Central memory CD8-positive, alpha-beta T cell (primary cell): Measurements from ENCODE around the gene ZNF860.

Experiments used
- ATAC-seq: fragments of 150-1000 bp; cut with Tn5 transposase; replicated peaks from 2 replicates; pipeline ENCODE4 v1.10.0; 2022; ENCODE audit warnings: mild to moderate bottlenecking, moderate FRiP score, moderate number of reproducible peaks; ENCODE audit not compliant: poor library complexity, severe bottlenecking; ENCODE audit errors: extremely low read depth
- DNase-seq, 2 donors: peaks; one replicate each; pipeline ENCODE4 v3.0.0; 2021; ENCODE audit warnings: low spot score in 2 of 2
- H3K27ac Mint-ChIP-seq: one replicate; pipeline ENCODE4 v1.8.0; 2022; ENCODE audit warnings: low read depth, mild to moderate bottlenecking, moderate library complexity, mixed read lengths
- H3K27me3 Mint-ChIP-seq: one replicate; pipeline ENCODE4 v1.8.0; 2022; ENCODE audit warnings: mixed read lengths
- H3K36me3 Mint-ChIP-seq: one replicate; pipeline ENCODE4 v1.8.0; 2022; ENCODE audit warnings: mild to moderate bottlenecking, moderate library complexity, mixed read lengths; ENCODE audit not compliant: insufficient read depth
- H3K4me1 Mint-ChIP-seq: one replicate; pipeline ENCODE4 v1.8.0; 2022; ENCODE audit warnings: mixed read lengths
- H3K4me3 Mint-ChIP-seq: one replicate; pipeline ENCODE4 v1.8.0; 2022; ENCODE audit warnings: mild to moderate bottlenecking, moderate library complexity, mixed read lengths
- H3K9me3 Mint-ChIP-seq: one replicate; pipeline ENCODE4 v1.8.0; 2022; ENCODE audit warnings: mixed read lengths

ZNF860 gene

GRCh38 chr3:31948280-31948679 lies 33.3 kb upstream of the ZNF860 start:
- Mint-ChIP-seq H3K27ac (no peak overlapping the region), H3K9me3 (no peaks in the 10 kb centered on the region), H3K4me3 (no peak overlapping the region), H3K27me3 (peaks cover 22% of the 10 kb centered on the region), H3K36me3 (no peaks in the 10 kb centered on the region), H3K4me1 (no peaks in the 10 kb centered on the region)
- DNase-seq: no peak
- ATAC-seq: no peak

DNA sequence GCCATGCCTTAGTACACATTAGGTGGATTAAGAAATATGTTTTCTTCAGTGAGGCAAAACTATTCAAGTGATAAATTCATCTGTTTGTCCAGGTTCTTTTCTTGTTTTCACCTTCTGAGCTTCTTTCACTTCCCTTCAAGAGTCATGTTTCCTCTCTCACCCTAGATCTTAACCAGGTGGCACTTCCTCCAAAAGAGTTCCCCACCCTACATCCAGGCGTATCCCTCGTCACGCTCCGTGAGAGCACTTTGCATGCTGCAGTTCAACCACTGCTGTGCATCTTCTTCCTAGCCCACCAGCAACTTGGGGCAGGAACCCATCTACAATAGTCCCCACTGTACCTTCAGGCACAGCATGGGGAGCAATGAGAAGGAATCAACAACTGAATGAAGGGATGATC lies 29.3 kb upstream of the ZNF860 start:
- H3K4me3 Mint-ChIP-seq: no peak overlapping the region
- no peak for ATAC-seq
- H3K4me1 Mint-ChIP-seq: no peaks in the 10 kb centered on the region

DNA sequence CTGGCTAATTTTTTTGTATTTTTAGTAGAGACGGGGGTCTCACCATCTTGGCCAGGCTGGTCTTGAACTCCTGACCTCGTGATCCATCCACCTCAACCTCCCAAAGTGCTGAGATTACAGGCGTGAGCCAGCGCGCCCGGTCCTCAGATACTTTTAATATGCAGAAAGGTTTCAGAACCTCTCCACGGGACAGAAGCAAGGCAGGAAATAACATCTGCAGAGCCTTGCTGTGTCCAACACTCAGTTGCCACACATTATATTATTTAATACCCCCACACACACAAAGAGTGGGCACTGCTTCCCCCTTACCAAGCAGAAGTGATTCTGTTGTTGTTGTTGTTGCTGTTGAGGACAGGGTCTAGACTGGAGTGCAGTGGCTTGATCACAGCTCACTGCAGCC lies 28.5 kb upstream of the ZNF860 start:
- DNase-seq: no peak
- no peaks in the 10 kb centered on the region for H3K36me3 Mint-ChIP-seq
- peaks cover 6% of the 10 kb centered on the region for H3K9me3 Mint-ChIP-seq
- no peak overlapping the region for H3K4me3 Mint-ChIP-seq
- H3K27ac Mint-ChIP-seq: no peak overlapping the region
- H3K27me3 Mint-ChIP-seq: peaks cover 7% of the 10 kb centered on the region
- no peaks in the 10 kb centered on the region for H3K4me1 Mint-ChIP-seq
- no peak for ATAC-seq

More for the DNA sequence above, 29.3 kb upstream of the ZNF860 start:
- DNase-seq: no peak
- Mint-ChIP-seq H3K36me3 (no peaks in the 10 kb centered on the region), H3K9me3 (peaks cover 6% of the 10 kb centered on the region), H3K27ac (no peak overlapping the region), H3K27me3 (peaks cover 12% of the 10 kb centered on the region)

- Mint-ChIP-seq H3K27me3 (peaks cover 3% of the 10 kb centered on the region), H3K36me3 (no peaks in the 10 kb centered on the region), H3K27ac (no peak overlapping the region), H3K9me3 (peaks cover 6% of the 10 kb centered on the region), H3K4me1 (no peaks in the 10 kb centered on the region), H3K4me3 (no peak overlapping the region)
- DNase-seq (no peak), ATAC-seq (no peak)
Observed at GRCh38 chr3:31953636-31954035, 27.9 kb upstream of the ZNF860 start.

- DNase-seq: no peak
- Mint-ChIP-seq H3K36me3 (no peaks in the 10 kb centered on the region), H3K9me3 (peaks cover 6% of the 10 kb centered on the region), H3K27ac (no peak overlapping the region), H3K27me3 (peaks cover 6% of the 10 kb centered on the region), H3K4me3 (no peak overlapping the region), H3K4me1 (peaks cover 2% of the 10 kb centered on the region)
- ATAC-seq: no peak
Observed at GRCh38 chr3:31955581-31955980, 26.0 kb upstream of the ZNF860 start.

DNA sequence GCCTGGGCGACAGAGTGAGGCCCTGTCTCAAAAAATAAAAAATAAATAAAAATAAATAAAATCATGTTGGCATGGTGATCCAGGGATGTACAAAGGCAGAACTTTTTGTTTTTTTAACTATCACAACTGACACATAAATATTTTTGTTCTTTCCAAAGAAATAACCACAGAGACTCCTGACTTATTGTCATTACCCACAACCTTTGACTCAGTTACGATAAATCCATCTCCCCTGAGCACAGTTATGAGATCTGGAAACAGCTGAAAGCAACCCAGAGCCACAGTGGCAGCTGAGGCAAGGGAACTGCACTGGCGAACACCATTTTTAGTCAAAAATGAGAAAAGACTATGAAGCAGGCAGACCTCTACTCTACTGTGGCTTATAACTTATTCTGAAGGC lies 24.4 kb upstream of the ZNF860 start:
- Mint-ChIP-seq H3K36me3 (no peaks in the 10 kb centered on the region), H3K27ac (no peak overlapping the region), H3K9me3 (peaks cover 6% of the 10 kb centered on the region), H3K4me3 (no peak overlapping the region), H3K27me3 (peaks cover 13% of the 10 kb centered on the region), H3K4me1 (peaks cover 7% of the 10 kb centered on the region)
- DNase-seq (no peak), ATAC-seq (no peak)

DNA sequence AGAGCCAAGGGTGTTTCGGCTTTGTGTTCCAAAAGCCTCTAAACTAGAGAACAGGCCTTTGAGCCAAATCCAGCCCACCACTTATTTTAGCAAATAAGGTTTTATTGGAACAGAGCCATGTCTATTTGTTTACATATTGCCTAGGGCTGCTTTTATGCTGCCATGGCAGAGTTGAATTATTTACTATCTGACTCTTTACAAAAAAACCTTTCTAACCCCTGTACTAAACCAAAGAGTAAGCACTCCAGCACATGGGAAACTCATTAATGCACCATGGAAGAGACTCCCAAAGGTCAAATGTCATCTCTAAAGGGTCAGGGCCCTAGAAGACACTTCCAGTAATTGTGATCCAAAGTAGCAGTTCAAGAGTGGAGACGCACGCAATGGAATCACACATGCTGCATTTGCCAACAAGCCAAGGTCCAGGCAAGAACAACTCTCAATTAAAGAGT lies 22.8 kb upstream of the ZNF860 start:
- Mint-ChIP-seq H3K27ac (no peak overlapping the region), H3K27me3 (peaks cover 19% of the 10 kb centered on the region), H3K4me3 (no peak overlapping the region), H3K9me3 (peaks cover 6% of the 10 kb centered on the region), H3K36me3 (no peaks in the 10 kb centered on the region), H3K4me1 (peaks cover 7% of the 10 kb centered on the region)
- no peak for DNase-seq
- ATAC-seq: no peak

DNA sequence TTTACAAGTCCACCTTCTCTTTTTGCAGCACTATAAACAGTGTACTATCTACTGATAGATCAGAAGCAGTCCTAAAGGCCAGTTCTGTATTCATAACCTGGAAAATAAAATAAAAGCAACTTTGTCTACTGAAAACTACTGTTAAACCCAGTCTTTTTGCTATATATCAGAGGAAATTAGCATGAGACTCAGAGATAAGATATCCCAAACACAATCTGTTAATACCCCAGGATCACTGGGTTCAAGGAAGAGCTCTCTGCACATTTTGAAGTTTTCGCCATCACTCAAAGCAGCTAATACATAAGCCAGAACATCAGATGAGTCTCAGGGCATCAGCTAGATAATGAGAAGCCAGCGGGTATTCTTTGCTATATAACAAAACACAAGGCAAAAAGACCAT lies 22.3 kb upstream of the ZNF860 start:
- DNase-seq (no peak), ATAC-seq (no peak)
- H3K4me3 Mint-ChIP-seq: no peak overlapping the region
- no peak overlapping the region for H3K27ac Mint-ChIP-seq
- H3K36me3 Mint-ChIP-seq: no peaks in the 10 kb centered on the region
- H3K4me1 Mint-ChIP-seq: peaks cover 7% of the 10 kb centered on the region
- H3K9me3 Mint-ChIP-seq: peaks cover 6% of the 10 kb centered on the region
- H3K27me3 Mint-ChIP-seq: peaks cover 25% of the 10 kb centered on the region

DNA sequence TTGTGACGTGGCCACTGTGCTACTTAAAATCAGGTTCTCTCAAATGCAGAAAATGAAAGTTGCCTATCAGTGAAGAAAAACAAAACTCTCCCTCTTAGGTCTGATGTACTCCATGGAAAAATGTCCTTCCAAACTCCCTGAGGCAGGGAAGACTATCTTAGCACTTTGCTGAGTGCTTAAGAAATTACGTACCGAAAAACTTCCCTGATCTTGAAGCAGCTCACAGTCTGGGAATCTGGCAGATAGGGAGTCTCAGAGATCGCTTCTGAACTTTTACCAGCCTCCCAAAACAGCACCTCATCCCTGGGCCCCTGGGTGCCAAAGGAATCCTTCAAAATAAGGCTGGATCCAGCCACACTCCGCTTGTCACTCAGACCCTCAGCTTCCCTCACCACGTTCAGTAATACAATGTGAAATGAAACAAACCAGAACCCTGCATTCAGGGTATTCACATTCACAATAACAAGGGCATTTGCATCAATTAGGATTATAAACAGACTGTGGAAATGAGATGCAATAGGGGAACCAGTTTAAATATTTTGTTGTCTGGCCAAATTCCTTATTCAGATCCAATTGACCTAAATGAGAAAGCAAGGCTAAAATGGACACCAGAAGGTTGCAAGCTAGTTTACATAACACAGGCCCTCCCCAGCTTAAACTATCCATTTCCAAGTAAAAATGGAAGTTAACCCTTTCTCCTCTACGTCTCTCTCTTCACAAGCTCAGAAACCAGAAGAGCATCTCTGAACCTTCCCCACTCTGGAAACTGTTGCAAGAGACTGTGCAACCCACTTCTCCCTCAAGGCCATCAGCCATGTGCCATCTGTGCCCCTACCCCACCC lies 21.4 kb upstream of the ZNF860 start:
- no peak overlapping the region for H3K27ac Mint-ChIP-seq
- peaks cover 7% of the 10 kb centered on the region for H3K4me1 Mint-ChIP-seq
- peaks cover 2% of the 10 kb centered on the region for H3K36me3 Mint-ChIP-seq
- H3K4me3 Mint-ChIP-seq: no peak overlapping the region
- peaks cover 6% of the 10 kb centered on the region for H3K9me3 Mint-ChIP-seq
- no peak for DNase-seq
- no peak for ATAC-seq
- H3K27me3 Mint-ChIP-seq: peaks cover 26% of the 10 kb centered on the region

- no peak for ATAC-seq
- Mint-ChIP-seq H3K27ac (no peak overlapping the region), H3K27me3 (peaks cover 26% of the 10 kb centered on the region), H3K4me1 (peaks cover 7% of the 10 kb centered on the region), H3K9me3 (no peaks in the 10 kb centered on the region), H3K4me3 (no peak overlapping the region), H3K36me3 (peaks cover 2% of the 10 kb centered on the region)
- no peak for DNase-seq
Observed at GRCh38 chr3:31960793-31961431, 20.6 kb upstream of the ZNF860 start.

DNA sequence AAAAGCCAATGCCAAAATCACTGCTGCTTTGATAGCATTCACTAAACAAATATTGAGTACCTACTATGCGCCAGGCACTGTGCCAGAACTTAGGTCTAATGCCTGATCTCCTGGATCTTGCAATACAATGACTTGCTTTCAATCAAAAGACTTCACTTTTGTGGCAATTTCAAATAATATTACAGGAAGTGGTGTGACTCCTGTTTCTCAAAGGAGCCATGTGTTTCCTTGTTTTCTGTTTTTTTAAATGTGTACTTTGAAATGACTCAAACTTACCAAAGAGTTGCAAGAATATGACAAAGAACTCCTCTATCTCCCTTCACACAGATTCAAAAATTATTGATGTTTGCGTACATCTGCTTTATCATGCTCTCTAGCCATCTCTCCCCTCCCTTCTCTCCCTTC lies 18.7 kb upstream of the ZNF860 start:
- peaks cover 26% of the 10 kb centered on the region for H3K27me3 Mint-ChIP-seq
- H3K36me3 Mint-ChIP-seq: peaks cover 2% of the 10 kb centered on the region
- no peaks in the 10 kb centered on the region for H3K9me3 Mint-ChIP-seq
- DNase-seq: no peak
- no peak overlapping the region for H3K27ac Mint-ChIP-seq
- H3K4me1 Mint-ChIP-seq: peaks cover 7% of the 10 kb centered on the region
- H3K4me3 Mint-ChIP-seq: no peak overlapping the region
- ATAC-seq: no peak

- peaks cover 22% of the 10 kb centered on the region for H3K27me3 Mint-ChIP-seq
- peaks cover 2% of the 10 kb centered on the region for H3K36me3 Mint-ChIP-seq
- DNase-seq (no peak), ATAC-seq (no peak)
- H3K27ac Mint-ChIP-seq: no peak overlapping the region
- H3K4me3 Mint-ChIP-seq: no peak overlapping the region
- H3K9me3 Mint-ChIP-seq: no peaks in the 10 kb centered on the region
- no peaks in the 10 kb centered on the region for H3K4me1 Mint-ChIP-seq
Observed at GRCh38 chr3:31966978-31967591, 14.5 kb upstream of the ZNF860 start.

DNA sequence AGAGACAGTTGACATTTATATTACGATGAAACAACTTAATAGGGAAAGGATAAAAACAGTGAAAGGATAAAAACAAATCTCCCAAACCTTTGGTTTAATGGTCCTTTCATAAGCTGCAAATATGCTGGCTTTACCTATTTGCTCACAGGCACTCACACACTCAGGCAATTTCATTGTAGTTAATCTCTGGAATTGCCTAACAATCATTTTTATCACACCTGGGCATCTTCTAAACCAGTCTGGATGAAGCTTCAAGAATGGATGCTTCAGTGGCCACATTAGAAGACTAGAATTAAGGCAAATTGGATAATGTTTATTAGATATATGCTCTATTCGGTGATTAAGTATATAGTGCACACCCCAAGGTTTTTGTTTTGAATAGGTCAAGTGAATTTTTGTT lies 14.0 kb upstream of the ZNF860 start:
- H3K4me1 Mint-ChIP-seq: no peaks in the 10 kb centered on the region
- no peak for DNase-seq
- no peak overlapping the region for H3K4me3 Mint-ChIP-seq
- no peak overlapping the region for H3K27ac Mint-ChIP-seq
- no peak for ATAC-seq
- H3K36me3 Mint-ChIP-seq: peaks cover 2% of the 10 kb centered on the region
- no peaks in the 10 kb centered on the region for H3K9me3 Mint-ChIP-seq
- peaks cover 22% of the 10 kb centered on the region for H3K27me3 Mint-ChIP-seq
